GM12878 (cell line): ENCODE measurements around the gene SYCE3. TPM values are rescaled to one million over a fixed set of nuclear protein-coding genes. Genes with fewer than 3 reads are reported as not detected.

Source experiments
- ATAC-seq: fragments of 200-7000 bp; cut with Tn5 transposase; 3 replicates; pipeline ENCODE4 v1.9.1; 2020; ENCODE audit warnings: mild to moderate bottlenecking, moderate library complexity
- BruUV-seq: library from RNA; stranded (reverse); fragments of 400-500 nt; replicated peaks from 2 replicates; lab custom pipeline; 2021; lab: Mats Ljungman, UMichigan
- CTCF ChIA-PET: fragments of 300-600 bp; sonication (Branson Sonifier 250); formaldehyde crosslinking; extraction: SDS; loops from one replicate; lab custom pipeline; 2021; ENCODE audit warnings: inconsistent platforms; lab: Yijun Ruan, JAX
- POLR2A ChIA-PET: fragments of 350-600 bp; formaldehyde crosslinking; extraction: SDS; loops from one replicate; lab custom pipeline; 2021; ENCODE audit warnings: inconsistent platforms; lab: Charles Lee
- RAD21 ChIA-PET: fragments of 300-600 bp; sonication (Branson Sonifier 250); formaldehyde crosslinking; loops from one replicate; lab custom pipeline; 2023; ENCODE audit warnings: antibody characterized with exemption; ENCODE audit not compliant: unreplicated experiment; lab: Charles Lee
- SMC1A ChIA-PET: fragments of 300-600 bp; sonication (Branson Sonifier 250); formaldehyde crosslinking; loops from one replicate; lab custom pipeline; 2023; ENCODE audit not compliant: unreplicated experiment, uncharacterized antibody; lab: Charles Lee
- DNase-seq: peaks from one replicate; pipeline ENCODE4 v3.0.0-alpha.2; 2011; ENCODE audit warnings: low read depth, low spot score
- FAIRE-seq: peaks from 3 replicates; lab custom pipeline; 2011; peaks lifted over from hg19 to GRCh38; lab: Jason Lieb, UNC
- H2AFZ ChIP-seq: 2 replicates; pipeline ENCODE4 v1.6.0; 2011; ENCODE audit warnings: low read depth, low read length, control low read depth; ENCODE audit not compliant: control insufficient read depth
- H3K27ac ChIP-seq: 2 replicates; pipeline ENCODE4 v1.5.1; 2011; ENCODE audit warnings: control low read depth; ENCODE audit not compliant: control insufficient read depth, insufficient read depth
- H3K27me3 ChIP-seq, 2 experiments: replicated peaks in 1 of 2; 2 replicates each; pipeline versions ENCODE4 v1.6.0 to v1.6.1; 2011; ENCODE audit warnings: low read length in 1 of 2; ENCODE audit not compliant: control insufficient read depth in 2 of 2, insufficient read depth in 2 of 2
- H3K36me3 ChIP-seq, 2 experiments: 2 replicates each; pipeline ENCODE4 v1.5.1; 2011; ENCODE audit warnings: low read length in 1 of 2; ENCODE audit not compliant: control insufficient read depth in 2 of 2, insufficient read depth in 2 of 2
- H3K4me1 ChIP-seq: 2 replicates; pipeline ENCODE4 v1.6.1; 2011; ENCODE audit warnings: mild to moderate bottlenecking, low read length, moderate library complexity, mixed read lengths; ENCODE audit not compliant: control insufficient read depth, insufficient read depth
- H3K4me2 ChIP-seq: 2 replicates; pipeline ENCODE4 v1.6.0; 2011; ENCODE audit warnings: control low read depth; ENCODE audit not compliant: control insufficient read depth, insufficient read depth
- H3K4me3 ChIP-seq: fragments of 200-600 bp; sonication (generic); 2 replicates; pipeline ENCODE4 v1.5.1; 2016
- H3K79me2 ChIP-seq: 2 replicates; pipeline ENCODE4 v1.6.0; 2011; ENCODE audit warnings: low read length; ENCODE audit not compliant: control insufficient read depth, insufficient read depth
- H3K9ac ChIP-seq: 2 replicates; pipeline ENCODE4 v1.8.0; 2011; ENCODE audit warnings: low read length, control low read depth, mixed read lengths; ENCODE audit not compliant: control insufficient read depth, insufficient read depth
- H3K9me3 ChIP-seq: replicated peaks from 3 replicates; pipeline ENCODE4 v1.5.1; 2011; ENCODE audit warnings: mild to moderate bottlenecking, low read length; ENCODE audit not compliant: control insufficient read depth, insufficient read depth
- H4K20me1 ChIP-seq: 2 replicates; pipeline ENCODE4 v1.6.0; 2011; ENCODE audit not compliant: control insufficient read depth, insufficient read depth
- BRCA1 ChIP-seq: IDR thresholded peaks from 2 replicates; pipeline ENCODE4 v1.6.1; 2011; ENCODE audit warnings: low read depth, low read length, improper control_type of control experiment
- CBX5 ChIP-seq: sonication (generic); IDR thresholded peaks from 2 replicates; pipeline ENCODE4 v1.6.1; 2016; ENCODE audit warnings: low read depth, moderate library complexity, mild to moderate bottlenecking, inconsistent platforms
- IRF5 ChIP-seq: fragments of 450-650 bp; IDR thresholded peaks from 2 replicates; pipeline ENCODE4 v1.6.1; 2017; ENCODE audit warnings: borderline replicate concordance
- KAT2A ChIP-seq: conservative IDR thresholded peaks from 2 replicates; pipeline ENCODE4 v1.6.1; 2011; ENCODE audit warnings: low read depth, low read length; ENCODE audit not compliant: control insufficient read depth
- MEF2B ChIP-seq: fragments of 450-650 bp; IDR thresholded peaks from 2 replicates; pipeline ENCODE4 v1.6.1; 2018; ENCODE audit warnings: mild to moderate bottlenecking, moderate library complexity; ENCODE audit not compliant: partially characterized antibody, poor library complexity, severe bottlenecking
- NBN ChIP-seq: fragments of 450-650 bp; IDR thresholded peaks from 2 replicates; pipeline ENCODE4 v1.6.1; 2016
- POLR2A ChIP-seq: IDR thresholded peaks from 2 replicates; pipeline ENCODE4 v1.6.1; 2011; ENCODE audit warnings: low read depth, mild to moderate bottlenecking, low read length
- POLR2AphosphoS5 ChIP-seq: IDR thresholded peaks from 2 replicates; pipeline ENCODE4 v1.6.1; 2011; ENCODE audit warnings: mild to moderate bottlenecking, low read length, inconsistent platforms
- POU2F2 ChIP-seq: IDR thresholded peaks from 3 replicates; pipeline ENCODE4 v1.6.1; 2011; ENCODE audit warnings: low read depth, mild to moderate bottlenecking, low read length, borderline replicate concordance
- RB1 ChIP-seq: fragments of 450-650 bp; formaldehyde crosslinking; IDR thresholded peaks from 2 replicates; pipeline ENCODE4 v1.6.1; 2017; ENCODE audit warnings: mild to moderate bottlenecking, borderline replicate concordance
- SUZ12 ChIP-seq: fragments of 200-600 bp; sonication (generic); IDR thresholded peaks from one replicate; pipeline ENCODE4 v1.6.1; 2018; ENCODE audit warnings: antibody characterized with exemption, mild to moderate bottlenecking; ENCODE audit not compliant: unreplicated experiment
- TBL1XR1 ChIP-seq: IDR thresholded peaks from 2 replicates; pipeline ENCODE4 v1.6.1; 2012; ENCODE audit warnings: low read depth, low read length, improper control_type of control experiment
- WGBS: methylation state at CpG from one replicate; pipeline ENCODE4 v1.1.6; 2016; ENCODE audit warnings: low lambda C conversion rate; ENCODE audit not compliant: insufficient replicate concordance, insufficient coverage; ENCODE audit errors: missing lambda C conversion rate; 5-methylcytosine and 5-hydroxymethylcytosine counted together
- in situ Hi-C: fragments of 300-500 bp; cut with MboI; formaldehyde crosslinking; loops from 9 replicates; pipeline ENCODE4 v1.14.3; 2018; ENCODE audit warnings: mixed read lengths
- intact Hi-C: fragments of 100-400 bp; cut with micrococcal nuclease; formaldehyde crosslinking; loops from one replicate; pipeline ENCODE4 v1.14.2; 2022; ENCODE audit not compliant: unreplicated experiment
- polyA plus RNA-seq, 11 experiments: library from polyadenylated mRNA; depleted of rRNA in 4 of 11; unstranded in 6 of 11; stranded (reverse) in 5 of 11; fragments of >200 nt; fragmentation: Nextera tagmentation in 4 of 11; fragmentation: Illumina TruSeq in 1 of 11; extraction: Ambion mirVana in 4 of 11; extraction: Trizol in 1 of 11; gene quantifications; 1 replicate in 1 of 11; 2 replicates in 10 of 11; pipeline versions ENCODE4 v1.2.1 to v1.2.3, GENCODE V29; 2011 to 2016; ENCODE audit warnings: inconsistent platforms in 2 of 11, missing spikeins in 2 of 11, low read depth in 1 of 11
- total RNA-seq, 4 experiments: library from RNA; depleted of rRNA in 3 of 4; stranded (reverse); fragments of >200 nt in 3 of 4; fragmentation: Illumina TruSeq in 1 of 4; extraction: Trizol in 1 of 4; gene quantifications; 2 replicates each; pipeline versions ENCODE4 v1.2.1 to v1.2.3, GENCODE V29; 2013 to 2021
- TF ChIP-seq, protein P1 (sequence below): fragments of 450-650 bp; IDR thresholded peaks from 2 replicates; pipeline ENCODE4 v1.6.1; 2018; ENCODE audit warnings: mild to moderate bottlenecking, low read depth, moderate library complexity; ENCODE audit not compliant: partially characterized antibody
- TF ChIP-seq, protein P2 (sequence below): fragments of 450-650 bp; IDR thresholded peaks from 2 replicates; pipeline ENCODE4 v1.6.1; 2014; ENCODE audit warnings: mild to moderate bottlenecking

The SYCE3 gene
- total and polyA plus RNA-seq, 10 of the 15 experiments (the other 5 are each of a cell fraction or from before 2014, with no cell fraction given): 0.38 to 0.91 (median 0.76) TPM; not detected in 4

DNA sequence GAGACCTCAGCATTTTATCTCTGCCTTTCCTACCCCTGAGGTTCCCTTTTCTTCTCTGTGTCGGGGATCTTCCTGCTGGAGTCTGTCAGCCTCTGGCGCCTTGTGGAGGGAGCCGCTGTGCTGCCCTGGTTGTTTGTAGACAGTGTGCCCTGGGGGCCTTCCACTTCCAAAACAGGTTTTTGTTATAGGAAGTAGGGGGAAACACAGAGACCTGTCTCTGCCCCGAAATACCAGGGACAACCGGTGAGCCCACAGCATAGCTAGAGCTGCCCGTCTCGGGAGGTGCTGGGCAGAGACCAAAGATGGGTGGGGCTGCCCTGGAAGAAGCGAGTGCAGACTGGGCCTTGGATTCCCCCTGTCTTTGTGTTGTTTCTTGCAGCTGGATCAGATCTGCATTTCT, 46.7 kb downstream of the SYCE3 start:
- Histone ChIP-seq H3K27ac (no peak overlapping the region), H3K4me1 (no peaks in the 10 kb centered on the region; the same call in 1 of the 2 replicates), H3K4me2 (no peak overlapping the region), H3K9me3 (no peaks in the 10 kb centered on the region), H3K36me3 (peaks cover 5 to 26% of the 10 kb centered on the region in 2 experiments; a peak in 3 of 4 replicates), H3K27me3 (no peaks in the 10 kb centered on the region), H3K79me2 (peaks cover 24% of the 10 kb centered on the region), H4K20me1 (no peaks in the 10 kb centered on the region), H3K9ac (no peak overlapping the region), H3K4me3 (no peak overlapping the region), H2AFZ (no peak overlapping the region)
- no peak for FAIRE-seq
- WGBS: 94% methylated on average over 8 of the region's 8 CpGs
- RAD21 ChIA-PET: no interaction called here
- in situ Hi-C loops: no loop called here
- CTCF ChIA-PET: no interaction called here
- SMC1A ChIA-PET: no interaction called here
- TF ChIP-seq NBN: no peak
- TF ChIP-seq POLR2AphosphoS5: no peak
- TF ChIP-seq MEF2B: no peak
- TF ChIP-seq, protein P1, sequence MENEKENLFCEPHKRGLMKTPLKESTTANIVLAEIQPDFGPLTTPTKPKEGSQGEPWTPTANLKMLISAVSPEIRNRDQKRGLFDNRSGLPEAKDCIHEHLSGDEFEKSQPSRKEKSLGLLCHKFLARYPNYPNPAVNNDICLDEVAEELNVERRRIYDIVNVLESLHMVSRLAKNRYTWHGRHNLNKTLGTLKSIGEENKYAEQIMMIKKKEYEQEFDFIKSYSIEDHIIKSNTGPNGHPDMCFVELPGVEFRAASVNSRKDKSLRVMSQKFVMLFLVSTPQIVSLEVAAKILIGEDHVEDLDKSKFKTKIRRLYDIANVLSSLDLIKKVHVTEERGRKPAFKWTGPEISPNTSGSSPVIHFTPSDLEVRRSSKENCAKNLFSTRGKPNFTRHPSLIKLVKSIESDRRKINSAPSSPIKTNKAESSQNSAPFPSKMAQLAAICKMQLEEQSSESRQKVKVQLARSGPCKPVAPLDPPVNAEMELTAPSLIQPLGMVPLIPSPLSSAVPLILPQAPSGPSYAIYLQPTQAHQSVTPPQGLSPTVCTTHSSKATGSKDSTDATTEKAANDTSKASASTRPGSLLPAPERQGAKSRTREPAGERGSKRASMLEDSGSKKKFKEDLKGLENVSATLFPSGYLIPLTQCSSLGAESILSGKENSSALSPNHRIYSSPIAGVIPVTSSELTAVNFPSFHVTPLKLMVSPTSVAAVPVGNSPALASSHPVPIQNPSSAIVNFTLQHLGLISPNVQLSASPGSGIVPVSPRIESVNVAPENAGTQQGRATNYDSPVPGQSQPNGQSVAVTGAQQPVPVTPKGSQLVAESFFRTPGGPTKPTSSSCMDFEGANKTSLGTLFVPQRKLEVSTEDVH: no peak
- TF ChIP-seq IRF5: no peak
- TF ChIP-seq CBX5: no peak
- TF ChIP-seq, protein P2, sequence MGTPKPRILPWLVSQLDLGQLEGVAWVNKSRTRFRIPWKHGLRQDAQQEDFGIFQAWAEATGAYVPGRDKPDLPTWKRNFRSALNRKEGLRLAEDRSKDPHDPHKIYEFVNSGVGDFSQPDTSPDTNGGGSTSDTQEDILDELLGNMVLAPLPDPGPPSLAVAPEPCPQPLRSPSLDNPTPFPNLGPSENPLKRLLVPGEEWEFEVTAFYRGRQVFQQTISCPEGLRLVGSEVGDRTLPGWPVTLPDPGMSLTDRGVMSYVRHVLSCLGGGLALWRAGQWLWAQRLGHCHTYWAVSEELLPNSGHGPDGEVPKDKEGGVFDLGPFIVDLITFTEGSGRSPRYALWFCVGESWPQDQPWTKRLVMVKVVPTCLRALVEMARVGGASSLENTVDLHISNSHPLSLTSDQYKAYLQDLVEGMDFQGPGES: no peak
- TF ChIP-seq TBL1XR1: no peak
- no peak for TF ChIP-seq KAT2A
- no peak for TF ChIP-seq POLR2A
- TF ChIP-seq POU2F2: no peak
- no peak for TF ChIP-seq BRCA1
- TF ChIP-seq SUZ12: no peak
- TF ChIP-seq RB1: no peak
- intact Hi-C loops: no loop called here
- no TSS peak for BruUV-seq
- DNase-seq: no peak
- no peak for ATAC-seq
- POLR2A ChIA-PET: interaction anchor here (1.9 kb wide), 1 partner anchor 9 kb away, joined by 8 read pairs; the partner anchor contains the start of gene SCO2
